Measurements from ENCODE around the gene HSD17B11.
"Not testable (repeated sequence)": the region's sequence is repeated elsewhere in the genome, so short reads cannot be mapped to it uniquely, and the experiment has no call there.

Gene HSD17B11

GRCh38 chr4:87304745-87305432, 86.1 kb downstream of the HSD17B11 start:
- DNase-seq = no peak

GRCh38 chr4:87299898-87300297, 91.1 kb downstream of the HSD17B11 start:
- DNase-seq = no peak

- DNase-seq = no peak
Observed at GRCh38 chr4:87298362-87298761, 92.6 kb downstream of the HSD17B11 start.

- not testable (repeated sequence) for DNase-seq
Observed at GRCh38 chr4:87294911-87295310, 96.1 kb downstream of the HSD17B11 start.

- DNase-seq = not testable (repeated sequence)
Observed at GRCh38 chr4:87293889-87294288, 97.1 kb downstream of the HSD17B11 start.

- no peak for DNase-seq
Observed at GRCh38 chr4:87286970-87287369, 104.0 kb downstream of the HSD17B11 start.

Data from NCI-H2171 (cell line).